GM19328 (cell line): ENCODE measurements around the gene LXN.
A peak's percentile ranks its signal among the peaks of the same experiment; 100 is the strongest.

Experiments
- ATAC-seq: cut with Tn5 transposase; IDR thresholded peaks from one replicate; pipeline ENCODE4 v1.9.1; 2021; ENCODE audit warnings: mild to moderate bottlenecking, moderate library complexity; ENCODE audit not compliant: unreplicated experiment

Gene LXN

GRCh38 chr3:158671821-158672214 is 630 bp downstream of the LXN start:
- no peak for ATAC-seq

GRCh38 chr3:158668506-158668905 is 3.9 kb downstream of the LXN start:
- no peak for ATAC-seq

- no peak for ATAC-seq
These were observed 6.0 kb downstream of the LXN start for GRCh38 chr3:158666416-158666815.

GRCh38 chr3:158663832-158664231 is 8.6 kb downstream of the LXN start:
- ATAC-seq = no peak

- no peak for ATAC-seq
These were observed 9.2 kb downstream of the LXN start for GRCh38 chr3:158663246-158663645.

GRCh38 chr3:158660711-158661110 is 11.7 kb downstream of the LXN start:
- no peak for ATAC-seq

- ATAC-seq = peak; percentile 76
These were observed 12.8 kb downstream of the LXN start for GRCh38 chr3:158659454-158660237.

- ATAC-seq = no peak
These were observed 13.6 kb downstream of the LXN start for GRCh38 chr3:158658889-158659288.

- no peak for ATAC-seq
These were observed 20.0 kb downstream of the LXN start for GRCh38 chr3:158652463-158652862.

GRCh38 chr3:158651192-158651591 is 21.3 kb downstream of the LXN start:
- ATAC-seq = no peak

GRCh38 chr3:158649791-158650190 is 22.7 kb downstream of the LXN start:
- no peak for ATAC-seq

- ATAC-seq = peak; percentile 98
These were observed 28.0 kb downstream of the LXN start, which contains the start of gene GFM1 for GRCh38 chr3:158644345-158644908. Gene GFM1, plus strand, starts transcription at chr3:158644527. Its CDS starts 108 bp downstream, at chr3:158644635.

GRCh38 chr3:158642474-158643210 is 29.8 kb downstream of the LXN start:
- ATAC-seq = no peak

- ATAC-seq = no peak
These were observed 30.4 kb downstream of the LXN start for GRCh38 chr3:158642005-158642404.

- ATAC-seq = no peak
These were observed 31.8 kb downstream of the LXN start for GRCh38 chr3:158640646-158641045.

GRCh38 chr3:158631981-158632380 is 40.5 kb downstream of the LXN start:
- no peak for ATAC-seq

- ATAC-seq = no peak
These were observed 46.6 kb downstream of the LXN start for GRCh38 chr3:158625881-158626280.

GRCh38 chr3:158617982-158618875 is 54.2 kb downstream of the LXN start:
- ATAC-seq = no peak
